Stimulated activated CD4-positive, alpha-beta T cell treated with anti-CD3 and anti-CD28 coated beads, Interleukin-4, amount 100 ng/mL, for 1 hour (primary cell): ENCODE data around the gene ASL.
"Not testable (repeated sequence)": the region's sequence is repeated elsewhere in the genome, so short reads cannot be mapped to it uniquely, and the experiment has no call there.

Experiments used
- DNase-seq: peaks from one replicate; pipeline ENCODE4 v3.0.0-alpha.2; 2020

ASL gene

GRCh38 chr7:66119245-66119850 lies 43.7 kb downstream of the ASL start:
- DNase-seq: no peak

- no peak for DNase-seq
These were observed 47.5 kb downstream of the ASL start for GRCh38 chr7:66123175-66123528.

- not testable (repeated sequence) for DNase-seq
These were observed 48.9 kb downstream of the ASL start for GRCh38 chr7:66124569-66124861.

GRCh38 chr7:66125052-66125694 lies 49.6 kb downstream of the ASL start:
- no peak for DNase-seq

GRCh38 chr7:66125781-66126352 lies 50.2 kb downstream of the ASL start:
- DNase-seq: not testable (repeated sequence)

GRCh38 chr7:66127172-66127571 lies 51.6 kb downstream of the ASL start:
- not testable (repeated sequence) for DNase-seq

- DNase-seq: no peak
These were observed 63.6 kb downstream of the ASL start for GRCh38 chr7:66138994-66139752.

GRCh38 chr7:66140924-66141323 lies 65.3 kb downstream of the ASL start:
- DNase-seq: no peak

- no peak for DNase-seq
These were observed 66.7 kb downstream of the ASL start for GRCh38 chr7:66142334-66142733.

GRCh38 chr7:66142996-66143395 lies 67.4 kb downstream of the ASL start:
- no peak for DNase-seq
